RWPE2 (cell line): Measurements from ENCODE around the gene NOX5.

Experiments used
- ATAC-seq: fragments of 200-7000 bp; cut with Tn5 transposase; 3 replicates; pipeline ENCODE4 v1.9.1; 2021; ENCODE audit warnings: low read depth
- DNase-seq: peaks from one replicate; pipeline ENCODE4 v3.0.0-alpha.2; 2020; ENCODE audit warnings: low spot score
- H3K27ac ChIP-seq: fragments of 450-650 bp; 2 replicates; pipeline ENCODE4 v1.5.1; 2017; ENCODE audit warnings: mild to moderate bottlenecking; ENCODE audit not compliant: poor library complexity, severe bottlenecking
- H3K27me3 ChIP-seq: fragments of 250-450 bp; sonication (Bioruptor Pico); 2 replicates; pipeline ENCODE4 v1.5.1; 2021; ENCODE audit warnings: mild to moderate bottlenecking, moderate library complexity; ENCODE audit not compliant: insufficient read depth, poor library complexity, severe bottlenecking
- H3K36me3 ChIP-seq: fragments of 250-450 bp; sonication (Bioruptor Pico); 2 replicates; pipeline ENCODE4 v1.5.1; 2020; ENCODE audit warnings: low read depth, mild to moderate bottlenecking, moderate library complexity
- H3K4me1 ChIP-seq: fragments of 250-450 bp; sonication (Bioruptor Pico); 2 replicates; pipeline ENCODE4 v1.5.1; 2021; ENCODE audit warnings: mild to moderate bottlenecking, moderate library complexity; ENCODE audit not compliant: insufficient read depth, poor library complexity, severe bottlenecking
- H3K4me3 ChIP-seq: fragments of 250-450 bp; sonication (Bioruptor Pico); 2 replicates; pipeline ENCODE4 v1.5.1; 2021; ENCODE audit warnings: mild to moderate bottlenecking, moderate library complexity; ENCODE audit not compliant: severe bottlenecking
- H3K9me3 ChIP-seq: fragments of 250-450 bp; sonication (Bioruptor Pico); 2 replicates; pipeline ENCODE4 v1.5.1; 2021; ENCODE audit warnings: mild to moderate bottlenecking, moderate library complexity; ENCODE audit not compliant: severe bottlenecking
- TF ChIP-seq, protein P1 (sequence below): fragments of 450-650 bp; IDR thresholded peaks from one replicate; pipeline ENCODE4 v1.5.1; 2017; ENCODE audit warnings: mild to moderate bottlenecking, moderate library complexity; ENCODE audit not compliant: poor library complexity, severe bottlenecking

Gene NOX5

DNA sequence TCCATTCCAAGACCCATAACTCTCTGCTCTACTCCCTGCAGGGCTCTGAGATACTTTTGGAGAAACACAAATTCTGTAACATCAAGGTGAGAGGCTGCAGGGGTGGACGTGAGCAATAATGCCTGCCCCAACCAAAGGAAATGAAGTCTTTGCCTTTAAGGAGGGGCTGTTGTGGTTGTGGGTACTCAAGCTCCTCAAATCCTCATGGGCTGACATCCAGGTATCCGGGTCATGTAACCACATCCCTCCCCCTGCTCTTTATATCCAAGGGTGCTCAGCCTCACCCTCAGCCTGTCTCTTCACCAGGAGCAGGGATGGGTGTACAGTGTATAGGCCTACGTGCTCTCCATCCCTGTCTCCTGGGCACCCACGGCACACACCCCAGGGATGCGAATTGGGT lies 32.3 kb downstream of the NOX5 start:
- no peaks in the 10 kb centered on the region for H3K27me3 ChIP-seq
- TF ChIP-seq, protein P1, sequence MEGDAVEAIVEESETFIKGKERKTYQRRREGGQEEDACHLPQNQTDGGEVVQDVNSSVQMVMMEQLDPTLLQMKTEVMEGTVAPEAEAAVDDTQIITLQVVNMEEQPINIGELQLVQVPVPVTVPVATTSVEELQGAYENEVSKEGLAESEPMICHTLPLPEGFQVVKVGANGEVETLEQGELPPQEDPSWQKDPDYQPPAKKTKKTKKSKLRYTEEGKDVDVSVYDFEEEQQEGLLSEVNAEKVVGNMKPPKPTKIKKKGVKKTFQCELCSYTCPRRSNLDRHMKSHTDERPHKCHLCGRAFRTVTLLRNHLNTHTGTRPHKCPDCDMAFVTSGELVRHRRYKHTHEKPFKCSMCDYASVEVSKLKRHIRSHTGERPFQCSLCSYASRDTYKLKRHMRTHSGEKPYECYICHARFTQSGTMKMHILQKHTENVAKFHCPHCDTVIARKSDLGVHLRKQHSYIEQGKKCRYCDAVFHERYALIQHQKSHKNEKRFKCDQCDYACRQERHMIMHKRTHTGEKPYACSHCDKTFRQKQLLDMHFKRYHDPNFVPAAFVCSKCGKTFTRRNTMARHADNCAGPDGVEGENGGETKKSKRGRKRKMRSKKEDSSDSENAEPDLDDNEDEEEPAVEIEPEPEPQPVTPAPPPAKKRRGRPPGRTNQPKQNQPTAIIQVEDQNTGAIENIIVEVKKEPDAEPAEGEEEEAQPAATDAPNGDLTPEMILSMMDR, result no peak

DNA sequence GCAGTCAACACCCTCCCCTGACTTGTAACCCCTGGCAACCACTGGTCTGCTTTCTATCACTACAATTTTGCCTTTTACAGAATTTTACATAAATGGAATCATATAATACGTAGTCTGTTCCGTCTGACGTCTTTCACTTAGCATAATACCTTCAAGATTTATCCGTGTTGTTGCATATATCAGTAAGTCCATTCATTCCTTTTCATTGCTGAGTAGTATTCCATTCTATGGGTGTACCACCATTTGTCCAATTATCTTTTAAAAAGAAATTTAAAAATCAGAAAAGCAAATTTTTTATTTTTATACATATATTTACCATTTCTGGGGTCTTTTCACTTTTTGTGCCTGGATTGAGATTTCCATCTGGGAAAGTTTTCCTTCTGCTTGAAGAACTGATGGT lies 35.5 kb downstream of the NOX5 start:
- no peaks in the 10 kb centered on the region for H3K9me3 ChIP-seq
- no peak for ATAC-seq

More for the DNA sequence above, 32.3 kb downstream of the NOX5 start:
- Histone ChIP-seq H3K4me3 (no peak overlapping the region), H3K9me3 (no peaks in the 10 kb centered on the region), H3K36me3 (no peaks in the 10 kb centered on the region), H3K4me1 (peaks cover 40% of the 10 kb centered on the region), H3K27ac (peak overlapping the region; percentile 89)
- DNase-seq (no peak), ATAC-seq (no peak)

DNA sequence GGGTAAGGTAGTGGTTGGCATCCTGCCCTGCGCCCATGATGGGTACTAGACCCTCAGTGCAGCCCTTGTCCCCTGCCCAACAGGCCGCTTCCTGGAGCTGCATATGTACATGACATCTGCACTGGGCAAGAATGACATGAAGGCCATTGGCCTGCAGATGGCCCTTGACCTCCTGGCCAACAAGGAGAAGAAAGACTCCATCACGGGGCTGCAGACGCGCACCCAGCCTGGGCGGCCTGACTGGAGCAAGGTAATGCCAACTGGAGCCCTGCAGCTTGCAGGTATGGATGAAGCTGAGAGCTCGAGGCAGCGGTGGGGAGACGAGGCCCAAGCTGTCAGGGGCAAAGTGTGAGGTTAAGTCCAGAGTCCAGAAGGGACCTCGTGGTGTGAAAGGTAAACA lies 40.8 kb downstream of the NOX5 start:
- Histone ChIP-seq H3K4me1 (no peaks in the 10 kb centered on the region), H3K9me3 (no peaks in the 10 kb centered on the region), H3K4me3 (no peak overlapping the region), H3K27ac (no peak overlapping the region), H3K27me3 (no peaks in the 10 kb centered on the region), H3K36me3 (no peaks in the 10 kb centered on the region)
- ATAC-seq (no peak), DNase-seq (peak; percentile 66)
- TF ChIP-seq, protein P1, result no peak

More for the DNA sequence above, 35.5 kb downstream of the NOX5 start:
- H3K36me3 ChIP-seq, result no peaks in the 10 kb centered on the region
- no peaks in the 10 kb centered on the region for H3K27me3 ChIP-seq
- no peak for DNase-seq
- TF ChIP-seq, protein P1, result no peak
- H3K4me1 ChIP-seq, result peaks cover 21% of the 10 kb centered on the region
- H3K4me3 ChIP-seq, result no peak overlapping the region
- H3K27ac ChIP-seq, result no peak overlapping the region

DNA sequence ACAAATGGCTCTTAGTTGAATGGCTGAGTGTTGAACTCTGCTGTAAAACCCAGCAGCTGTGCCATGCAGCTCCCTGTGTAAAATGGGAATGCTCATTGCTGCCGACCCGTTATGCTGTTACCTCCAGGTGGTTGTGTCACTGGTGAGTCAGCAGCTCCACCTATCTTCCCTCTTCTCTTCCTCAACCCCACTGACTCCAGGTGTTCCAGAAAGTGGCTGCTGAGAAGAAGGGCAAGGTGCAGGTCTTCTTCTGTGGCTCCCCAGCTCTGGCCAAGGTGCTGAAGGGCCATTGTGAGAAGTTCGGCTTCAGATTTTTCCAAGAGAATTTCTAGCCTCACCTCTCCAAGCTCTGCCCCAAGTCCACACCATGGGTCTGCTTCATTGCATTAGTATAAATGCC lies 41.9 kb downstream of the NOX5 start:
- ATAC-seq, result peak; percentile 75
- DNase-seq, result peak; percentile 75
- TF ChIP-seq, protein P1, result peak; percentile 66

DNA sequence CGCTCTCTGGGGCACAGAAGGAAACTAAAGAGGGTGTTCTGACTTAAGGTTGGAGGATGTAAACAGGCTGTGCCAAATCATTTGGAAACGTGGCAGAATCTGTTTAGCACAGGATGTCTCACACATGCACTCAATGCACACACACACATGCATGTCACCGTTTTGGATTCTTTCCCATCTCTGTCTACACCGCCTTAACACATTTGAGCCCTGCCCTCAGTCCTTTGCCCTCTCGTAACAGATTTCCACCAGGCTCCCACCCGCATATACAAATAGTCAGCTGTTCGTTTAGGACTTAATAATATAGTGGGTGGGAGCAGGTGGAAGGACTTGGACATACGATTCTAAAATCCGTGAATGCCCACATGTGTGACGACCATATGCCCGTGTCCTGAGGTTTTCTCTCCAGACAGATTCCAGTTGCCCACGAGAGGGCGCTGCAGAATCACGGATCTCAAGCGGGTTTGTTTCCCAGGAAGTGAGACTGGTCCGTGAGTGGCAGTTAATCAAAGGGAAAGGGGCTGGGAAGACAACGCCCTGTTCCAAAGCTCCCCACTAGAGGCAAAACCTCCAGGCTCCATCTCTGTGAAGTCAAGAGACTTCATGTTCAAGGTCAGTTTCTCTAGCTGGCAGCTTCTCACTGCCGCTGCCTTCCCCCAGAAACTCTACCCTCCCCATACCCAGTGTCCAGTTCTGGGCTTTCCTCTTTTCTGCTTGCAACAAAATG lies 44.5 kb downstream of the NOX5 start:
- Histone ChIP-seq H3K36me3 (no peaks in the 10 kb centered on the region), H3K4me3 (no peak overlapping the region), H3K27ac (no peak overlapping the region), H3K27me3 (no peaks in the 10 kb centered on the region), H3K4me1 (peaks cover 5% of the 10 kb centered on the region), H3K9me3 (no peaks in the 10 kb centered on the region)
- DNase-seq (no peak), ATAC-seq (peak; percentile 74)
- TF ChIP-seq, protein P1, result peak; percentile 99

More for the DNA sequence above, 41.9 kb downstream of the NOX5 start:
- H3K4me3 ChIP-seq, result no peak overlapping the region
- no peak overlapping the region for H3K27ac ChIP-seq
- no peaks in the 10 kb centered on the region for H3K36me3 ChIP-seq
- peaks cover 5% of the 10 kb centered on the region for H3K4me1 ChIP-seq
- H3K27me3 ChIP-seq, result no peaks in the 10 kb centered on the region
- no peaks in the 10 kb centered on the region for H3K9me3 ChIP-seq
